G401 (cell line): Measurements from ENCODE around the gene IL1RN. TPM values are rescaled to one million over a fixed set of nuclear protein-coding genes. Genes with fewer than 3 reads are reported as not detected.

Source experiments
- DNase-seq: peaks from one replicate; pipeline ENCODE4 v3.0.0-alpha.2; 2015; ENCODE audit warnings: low spot score
- in situ Hi-C: cut with HindIII; loops from 2 replicates; pipeline ENCODE4 v1.10.0; 2016; ENCODE audit warnings: low sequenced_read_pairs, mixed read lengths
- total RNA-seq: library from RNA; depleted of rRNA; stranded (reverse); fragments of >200 nt; shearing (Covaris generic); gene quantifications from 2 replicates; pipeline ENCODE4 v1.2.3, GENCODE V29; 2014

IL1RN gene
- total RNA-seq, 1 experiment from 2014 or later: not detected

- DNase-seq: no peak
- in situ Hi-C loops: no loop called here
These were observed 40.6 kb downstream of the IL1RN start for GRCh38 chr2:113167962-113168340.

GRCh38 chr2:113169002-113169530 is 41.7 kb downstream of the IL1RN start:
- DNase-seq: no peak
- in situ Hi-C loops: no loop called here

GRCh38 chr2:113169586-113169985 is 42.2 kb downstream of the IL1RN start:
- in situ Hi-C loops: no loop called here

GRCh38 chr2:113171334-113172075 is 44.1 kb downstream of the IL1RN start:
- in situ Hi-C loops: no loop called here

More at GRCh38 chr2:113169586-113169985, 42.2 kb downstream of the IL1RN start:
- no peak for DNase-seq

GRCh38 chr2:113172721-113173541 is 45.5 kb downstream of the IL1RN start:
- no peak for DNase-seq
- in situ Hi-C loops: no loop called here

More at GRCh38 chr2:113171334-113172075, 44.1 kb downstream of the IL1RN start:
- DNase-seq: no peak

- in situ Hi-C loops: no loop called here
- no peak for DNase-seq
These were observed 46.4 kb downstream of the IL1RN start, which contains the start of gene PSD4 for GRCh38 chr2:113173542-113174375. TSS of gene PSD4 (plus strand) at chr2:113173971. CDS start at chr2:113182457, 8,486 bp downstream.

GRCh38 chr2:113174376-113174750 is 47.0 kb downstream of the IL1RN start:
- no peak for DNase-seq
- in situ Hi-C loops: no loop called here

GRCh38 chr2:113175042-113175628 is 47.7 kb downstream of the IL1RN start:
- in situ Hi-C loops: no loop called here
- DNase-seq: no peak

- DNase-seq: no peak
- in situ Hi-C loops: no loop called here
These were observed 48.6 kb downstream of the IL1RN start for GRCh38 chr2:113175736-113176695.

GRCh38 chr2:113176696-113177355 is 49.4 kb downstream of the IL1RN start:
- in situ Hi-C loops: no loop called here
- no peak for DNase-seq

GRCh38 chr2:113178069-113178746 is 50.8 kb downstream of the IL1RN start:
- in situ Hi-C loops: no loop called here
- DNase-seq: no peak

GRCh38 chr2:113178891-113179290 is 51.5 kb downstream of the IL1RN start:
- DNase-seq: no peak
- in situ Hi-C loops: no loop called here

GRCh38 chr2:113179446-113180045 is 52.1 kb downstream of the IL1RN start:
- in situ Hi-C loops: no loop called here
- DNase-seq: no peak

GRCh38 chr2:113180131-113180946 is 52.9 kb downstream of the IL1RN start:
- in situ Hi-C loops: no loop called here
- no peak for DNase-seq

GRCh38 chr2:113181258-113182051 is 54.1 kb downstream of the IL1RN start:
- in situ Hi-C loops: no loop called here
- DNase-seq: no peak
